K562 (cell line): Measurements from ENCODE around the gene FUNDC2. TPM values are rescaled to one million over a fixed set of nuclear protein-coding genes. Genes with fewer than 3 reads are reported as not detected.

Experiments used
- ATAC-seq: fragments of 200-7000 bp; cut with Tn5 transposase; 3 replicates; pipeline ENCODE4 v1.9.1; 2020; ENCODE audit warnings: moderate library complexity
- BruUV-seq: library from RNA; stranded (reverse); fragments of 400-500 nt; replicated peaks from 2 replicates; lab custom pipeline; 2021; lab: Mats Ljungman, UMichigan
- CTCF ChIA-PET: fragments of 300-600 bp; formaldehyde crosslinking; extraction: SDS; loops from one replicate; lab custom pipeline; 2021; ENCODE audit warnings: low intra/inter-chr PET ratio; lab: Yijun Ruan, JAX
- POLR2A ChIA-PET: fragments of 300-600, 350-650 bp; sonication (Branson Sonifier 250); formaldehyde crosslinking; extraction: SDS; loops from one replicate; lab custom pipeline; 2021; ENCODE audit warnings: antibody characterized with exemption, inconsistent platforms; lab: Yijun Ruan, JAX
- DNase-seq, 4 experiments: peaks; one replicate each; pipeline versions ENCODE4 v3.0.0 to v3.0.0-alpha.2; 2011 to 2018; ENCODE audit warnings: low spot score in 3 of 4, mixed read lengths in 3 of 4; ENCODE audit errors: extremely low read depth in 1 of 4
- FAIRE-seq: peaks from 2 replicates; lab custom pipeline; 2011; peaks lifted over from hg19 to GRCh38; lab: Jason Lieb, UNC
- H2AFZ ChIP-seq: 2 replicates; pipeline ENCODE4 v1.6.0; 2011; ENCODE audit warnings: low read depth, low read length, control low read depth, inconsistent platforms
- H3K27ac ChIP-seq: fragments of 200-600 bp; 3 replicates; pipeline ENCODE4 v1.8.0; 2011; ENCODE audit warnings: low read depth, mild to moderate bottlenecking, control low read depth, inconsistent platforms, low read length, moderate library complexity, mixed read lengths; ENCODE audit errors: extremely low read depth
- H3K27me3 ChIP-seq, 2 experiments: fragments of 300-600 bp in 1 of 2; 2 replicates in 1 of 2; 3 replicates in 1 of 2; pipeline versions ENCODE4 v1.6.0 to v1.8.0; 2011; ENCODE audit warnings: inconsistent platforms in 2 of 2, low read length in 2 of 2, mild to moderate bottlenecking in 1 of 2, mixed read lengths in 1 of 2, moderate library complexity in 1 of 2; ENCODE audit not compliant: control insufficient read depth in 2 of 2, insufficient read depth in 2 of 2
- H3K36me3 ChIP-seq: fragments of 300-600 bp; 3 replicates; pipeline ENCODE4 v1.8.0; 2011; ENCODE audit warnings: mild to moderate bottlenecking, low read length, inconsistent platforms; ENCODE audit not compliant: control insufficient read depth, insufficient read depth
- H3K4me1 ChIP-seq, 2 experiments: fragments of 200-600 bp in 1 of 2; replicated peaks in 1 of 2; 2 replicates in 1 of 2; 3 replicates in 1 of 2; pipeline versions ENCODE4 v1.5.1 to v1.8.0; 2011; ENCODE audit warnings: inconsistent platforms in 2 of 2, low read length in 2 of 2, mild to moderate bottlenecking in 1 of 2, mixed read lengths in 1 of 2, moderate library complexity in 1 of 2; ENCODE audit not compliant: control insufficient read depth in 2 of 2, insufficient read depth in 2 of 2
- H3K4me2 ChIP-seq: 2 replicates; pipeline ENCODE4 v1.6.1; 2011; ENCODE audit warnings: low read length, control low read depth, inconsistent platforms, mixed read lengths; ENCODE audit not compliant: insufficient read depth
- H3K4me3 ChIP-seq: fragments of 200-600 bp; sonication (generic), shearing (Covaris generic); 2 replicates; pipeline ENCODE4 v1.5.1; 2016; ENCODE audit warnings: control low read depth, inconsistent platforms
- H3K79me2 ChIP-seq: fragments of 200-600 bp; 3 replicates; pipeline ENCODE4 v1.8.0; 2011; ENCODE audit warnings: low read length, inconsistent platforms; ENCODE audit not compliant: control insufficient read depth, insufficient read depth
- H3K9ac ChIP-seq, 2 experiments: 2 replicates each; pipeline versions ENCODE4 v1.6.0 to v1.6.1; 2011; ENCODE audit warnings: low read depth in 2 of 2, low read length in 2 of 2, control low read depth in 1 of 2, inconsistent platforms in 1 of 2, mild to moderate bottlenecking in 1 of 2, mixed read lengths in 1 of 2; ENCODE audit not compliant: insufficient read depth in 1 of 2
- H3K9me1 ChIP-seq: one replicate; pipeline ENCODE4 v1.6.0; 2011; ENCODE audit warnings: inconsistent platforms, mild to moderate bottlenecking, low read length, moderate library complexity; ENCODE audit not compliant: control insufficient read depth, insufficient read depth
- H3K9me3 ChIP-seq: replicated peaks from 2 replicates; pipeline ENCODE4 v1.5.1; 2011; ENCODE audit warnings: low read depth, low read length, inconsistent platforms; ENCODE audit not compliant: control insufficient read depth, insufficient read depth
- H4K20me1 ChIP-seq: replicated peaks from 2 replicates; pipeline ENCODE4 v1.6.1; 2011; ENCODE audit warnings: low read length, inconsistent platforms, mixed read lengths; ENCODE audit not compliant: control insufficient read depth, insufficient read depth
- CTBP1 ChIP-seq: fragments of 450-650 bp; IDR thresholded peaks from 2 replicates; pipeline ENCODE4 v1.6.1; 2016; ENCODE audit warnings: borderline replicate concordance
- IFI16 ChIP-seq: fragments of 250-450 bp; sonication (Bioruptor Pico); IDR thresholded peaks from 2 replicates; pipeline ENCODE4 v2.1.2; 2022; ENCODE audit warnings: mild to moderate bottlenecking, inconsistent platforms
- SIN3A ChIP-seq, 2 experiments: fragments of 150-350 bp in 1 of 2; IDR thresholded peaks; 2 replicates each; pipeline ENCODE4 v1.6.1; 2011 to 2016; ENCODE audit warnings: borderline replicate concordance in 2 of 2, low read depth in 2 of 2, low read length in 2 of 2, mild to moderate bottlenecking in 2 of 2, moderate library complexity in 2 of 2; ENCODE audit not compliant: control insufficient read depth in 1 of 2
- ZNF324 ChIP-seq: fragments of 250-450 bp; sonication (Bioruptor Pico); IDR thresholded peaks from 2 replicates; pipeline ENCODE4 v1.4.0; 2020; ENCODE audit warnings: mild to moderate bottlenecking
- WGBS: fragments of 100-300 bp; shearing (Covaris generic); methylation state at CpG from one replicate; pipeline ENCODE4 v1.1.6; 2016; ENCODE audit warnings: low coverage, mixed read lengths; ENCODE audit not compliant: insufficient coverage; ENCODE audit errors: missing lambda C conversion rate; 5-methylcytosine and 5-hydroxymethylcytosine counted together
- in situ Hi-C: fragments of 300-500 bp; cut with MboI; formaldehyde crosslinking; loops from 4 replicates; pipeline ENCODE4 v1.15.0; 2018; ENCODE audit warnings: inconsistent platforms, mixed read lengths
- intact Hi-C: fragments of 100-400 bp; cut with micrococcal nuclease; formaldehyde crosslinking; loops from 2 replicates; pipeline ENCODE4 v1.14.2; 2022
- polyA plus RNA-seq, 8 experiments: library from polyadenylated mRNA; depleted of rRNA in 4 of 8; stranded (reverse) in 5 of 8; unstranded in 3 of 8; fragments of >200 nt; fragmentation: Nextera tagmentation in 2 of 8; fragmentation: Illumina TruSeq in 1 of 8; extraction: Ambion mirVana in 2 of 8; extraction: Trizol in 1 of 8; gene quantifications; 2 replicates each; pipeline versions ENCODE4 v1.2.1 to v1.2.3, GENCODE V29; 2011 to 2014; ENCODE audit warnings: inconsistent platforms in 1 of 8, missing spikeins in 1 of 8
- total RNA-seq, 7 experiments: library from RNA; depleted of rRNA in 6 of 7; stranded (reverse); fragments of >200 nt in 6 of 7; fragmentation: Illumina TruSeq in 2 of 7; extraction: Trizol in 2 of 7; gene quantifications; 2 replicates each; pipeline versions ENCODE4 v1.2.1 to v1.2.3, GENCODE V29; 2011 to 2021; ENCODE audit warnings: low replicate concordance in 1 of 7
- TF ChIP-seq, protein P1 (sequence below): fragments of 250-450 bp; sonication (Bioruptor Pico); IDR thresholded peaks from 2 replicates; pipeline ENCODE4 v1.8.0; 2022; ENCODE audit warnings: inconsistent platforms
- TF ChIP-seq, protein P2 (sequence below): sonication (generic); formaldehyde crosslinking; IDR thresholded peaks from 2 replicates; pipeline ENCODE4 v1.8.1; 2023; ENCODE audit warnings: mild to moderate bottlenecking, missing genetic modification reagents

FUNDC2 gene
- total and polyA plus RNA-seq, 9 of the 15 experiments (the other 6 are each of a cell fraction or from before 2014, with no cell fraction given) = 50.6 to 235 (median 123) TPM

DNA sequence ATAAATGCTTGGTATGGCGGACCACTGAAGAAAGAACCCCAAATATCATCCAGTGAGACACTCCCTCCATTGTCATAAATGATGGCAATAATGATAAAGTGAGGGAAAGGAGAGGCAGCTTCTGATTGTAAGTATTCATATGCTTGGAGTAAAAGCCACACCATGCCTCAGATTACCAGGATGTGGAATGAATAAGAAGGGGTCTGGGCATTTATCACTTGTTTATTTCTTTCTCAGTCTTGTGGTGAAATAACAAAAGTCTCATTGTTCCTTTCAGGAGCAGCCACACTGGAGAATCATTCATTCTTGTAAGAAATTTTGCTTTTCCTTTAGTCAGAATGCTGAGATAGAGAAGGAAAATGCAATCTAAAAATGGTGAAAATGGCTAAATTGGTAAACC is 25.8 kb upstream of the FUNDC2 start (continued):
- TF ChIP-seq SIN3A (IDR thresholded peaks at IDR 0.05; ENCODE audit: borderline replicate concordance in 2 of 2, control insufficient read depth in 1 of 2, low read depth in 2 of 2, low read length in 2 of 2) (no peak), IFI16 (CRISPR knock-in tag) (no peak)
- TF ChIP-seq, protein P1, sequence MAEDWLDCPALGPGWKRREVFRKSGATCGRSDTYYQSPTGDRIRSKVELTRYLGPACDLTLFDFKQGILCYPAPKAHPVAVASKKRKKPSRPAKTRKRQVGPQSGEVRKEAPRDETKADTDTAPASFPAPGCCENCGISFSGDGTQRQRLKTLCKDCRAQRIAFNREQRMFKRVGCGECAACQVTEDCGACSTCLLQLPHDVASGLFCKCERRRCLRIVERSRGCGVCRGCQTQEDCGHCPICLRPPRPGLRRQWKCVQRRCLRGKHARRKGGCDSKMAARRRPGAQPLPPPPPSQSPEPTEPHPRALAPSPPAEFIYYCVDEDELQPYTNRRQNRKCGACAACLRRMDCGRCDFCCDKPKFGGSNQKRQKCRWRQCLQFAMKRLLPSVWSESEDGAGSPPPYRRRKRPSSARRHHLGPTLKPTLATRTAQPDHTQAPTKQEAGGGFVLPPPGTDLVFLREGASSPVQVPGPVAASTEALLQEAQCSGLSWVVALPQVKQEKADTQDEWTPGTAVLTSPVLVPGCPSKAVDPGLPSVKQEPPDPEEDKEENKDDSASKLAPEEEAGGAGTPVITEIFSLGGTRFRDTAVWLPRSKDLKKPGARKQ = no peak
- TF ChIP-seq, all 486 proteins: peak for 0

DNA sequence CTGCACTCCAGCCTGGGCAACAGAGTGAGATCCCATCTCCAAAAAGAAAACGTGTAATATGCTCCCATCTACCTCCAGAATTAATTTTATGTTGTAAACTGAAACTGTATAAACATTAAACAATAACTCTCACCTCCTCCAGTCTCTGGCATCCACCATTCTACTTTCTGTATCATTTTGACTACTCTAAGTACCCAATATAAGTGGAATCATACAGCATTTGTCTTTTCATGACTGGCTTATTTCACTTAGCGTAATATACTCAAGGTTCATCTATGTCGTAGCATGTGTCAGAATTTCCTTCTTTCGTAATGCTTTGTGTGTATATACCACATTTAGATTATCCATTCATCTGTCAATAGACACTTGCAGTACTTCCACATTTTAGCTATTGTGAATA is 24.8 kb upstream of the FUNDC2 start:
- no peak overlapping the region for H3K4me2 ChIP-seq
- in situ Hi-C loops (no loop called here), intact Hi-C loops (no loop called here)
- no peaks in the 10 kb centered on the region for H3K36me3 ChIP-seq
- H3K79me2 ChIP-seq = no peaks in the 10 kb centered on the region
- peaks cover 7 to 34% of the 10 kb centered on the region in 2 experiments; a peak in 4 of 5 replicates for H3K4me1 ChIP-seq
- no peak overlapping the region for H3K4me3 ChIP-seq
- no peak for ATAC-seq
- 75% methylated on average over 4 of the region's 4 CpGs for WGBS
- no peak for DNase-seq
- ChIA-PET POLR2A (interaction anchor here (0.6 kb wide), 1 partner anchor 19 kb away, joined by 3 read pairs; no protein-coding TSS in a partner anchor), CTCF (no interaction called here)
- no peaks in the 10 kb centered on the region for H4K20me1 ChIP-seq
- no peaks in the 10 kb centered on the region for H3K27me3 ChIP-seq
- no peak overlapping the region for H2AFZ ChIP-seq
- BruUV-seq = no TSS peak
- TF ChIP-seq, protein P2, sequence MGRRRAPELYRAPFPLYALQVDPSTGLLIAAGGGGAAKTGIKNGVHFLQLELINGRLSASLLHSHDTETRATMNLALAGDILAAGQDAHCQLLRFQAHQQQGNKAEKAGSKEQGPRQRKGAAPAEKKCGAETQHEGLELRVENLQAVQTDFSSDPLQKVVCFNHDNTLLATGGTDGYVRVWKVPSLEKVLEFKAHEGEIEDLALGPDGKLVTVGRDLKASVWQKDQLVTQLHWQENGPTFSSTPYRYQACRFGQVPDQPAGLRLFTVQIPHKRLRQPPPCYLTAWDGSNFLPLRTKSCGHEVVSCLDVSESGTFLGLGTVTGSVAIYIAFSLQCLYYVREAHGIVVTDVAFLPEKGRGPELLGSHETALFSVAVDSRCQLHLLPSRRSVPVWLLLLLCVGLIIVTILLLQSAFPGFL (CRISPR knock-in tag) = no peak
- TF ChIP-seq CTBP1 (no peak), ZNF324 (CRISPR knock-in tag) (no peak)
- H3K9ac ChIP-seq = no peak overlapping the region
- no peaks in the 10 kb centered on the region for H3K9me1 ChIP-seq
- H3K9me3 ChIP-seq = no peaks in the 10 kb centered on the region
- H3K27ac ChIP-seq = no peak overlapping the region
- FAIRE-seq = no peak
